DMS79 treated with DMSO at 0.1 percent for 48 hours (cell line): ENCODE results near the gene ITM2B.

Source experiments
- DNase-seq: peaks from one replicate; lab custom pipeline; 2025; lab: John Stamatoyannopoulos, UW

The ITM2B gene

GRCh38 chr13:48258430-48258829, 25.4 kb downstream of the ITM2B start:
- no peak for DNase-seq

- DNase-seq = no peak
Observed at GRCh38 chr13:48260970-48261369, 28.0 kb downstream of the ITM2B start.

- no peak for DNase-seq
Observed at GRCh38 chr13:48263196-48263595, 30.2 kb downstream of the ITM2B start.

GRCh38 chr13:48264058-48264457, 31.1 kb downstream of the ITM2B start:
- no peak for DNase-seq

- DNase-seq = no peak
Observed at GRCh38 chr13:48265217-48265815, 32.3 kb downstream of the ITM2B start.

- DNase-seq = no peak
Observed at GRCh38 chr13:48266150-48266549, 33.1 kb downstream of the ITM2B start.

GRCh38 chr13:48266701-48267639, 34.0 kb downstream of the ITM2B start:
- DNase-seq = no peak

GRCh38 chr13:48268019-48268418, 35.0 kb downstream of the ITM2B start:
- DNase-seq = no peak

- DNase-seq = no peak
Observed at GRCh38 chr13:48273346-48273745, 40.3 kb downstream of the ITM2B start.

GRCh38 chr13:48275507-48275906, 42.5 kb downstream of the ITM2B start:
- DNase-seq = no peak

- no peak for DNase-seq
Observed at GRCh38 chr13:48278806-48279205, 45.8 kb downstream of the ITM2B start.

GRCh38 chr13:48281556-48281955, 48.5 kb downstream of the ITM2B start:
- no peak for DNase-seq

GRCh38 chr13:48291730-48292129, 58.7 kb downstream of the ITM2B start:
- DNase-seq = no peak

GRCh38 chr13:48292650-48293049, 59.6 kb downstream of the ITM2B start:
- no peak for DNase-seq

GRCh38 chr13:48294653-48295052, 61.6 kb downstream of the ITM2B start:
- DNase-seq = no peak

GRCh38 chr13:48295271-48295670, 62.3 kb downstream of the ITM2B start:
- no peak for DNase-seq

- no peak for DNase-seq
Observed at GRCh38 chr13:48296528-48296927, 63.5 kb downstream of the ITM2B start.

GRCh38 chr13:48297131-48297786, 64.3 kb downstream of the ITM2B start:
- DNase-seq = no peak

- DNase-seq = no peak
Observed at GRCh38 chr13:48299591-48299990, 66.6 kb downstream of the ITM2B start.

- peak; percentile 66 for DNase-seq
Observed at GRCh38 chr13:48302871-48303358, 69.9 kb downstream of the ITM2B start.

GRCh38 chr13:48303359-48304142, 70.5 kb downstream of the ITM2B start, which contains the start of gene RB1:
RB1 (plus strand) TSS chr13:48303751; CDS start chr13:48303913, 162 bp downstream.
- DNase-seq = peak; percentile 74
